Prostate gland (tissue), 2 donors: ENCODE data around the gene SLC35D2. TPM values are rescaled to one million over a fixed set of nuclear protein-coding genes. Genes with fewer than 3 reads are reported as not detected.

Experiments
- DNase-seq: peaks from one replicate; pipeline ENCODE4 v3.0.0-alpha.2; 2019; ENCODE audit warnings: low spot score
- H3K27ac ChIP-seq, 2 donors: fragments of 200-600 bp; sonication (generic); 2 replicates each; pipeline ENCODE4 v1.5.1; 2017 to 2019
- H3K27me3 ChIP-seq: fragments of 200-600 bp; sonication (generic); replicated peaks from 2 replicates; pipeline ENCODE4 v1.5.1; 2019; ENCODE audit not compliant: insufficient read depth
- H3K36me3 ChIP-seq, 2 donors: fragments of 200-600 bp; sonication (generic); 1 replicate in 1 of 2; 2 replicates in 1 of 2; pipeline versions ENCODE4 v1.5.1 to v1.8.1; 2017 to 2019
- H3K4me1 ChIP-seq: fragments of 200-600 bp; sonication (generic); replicated peaks from 2 replicates; pipeline ENCODE4 v1.5.1; 2019
- H3K4me3 ChIP-seq, 2 donors: fragments of 200-600 bp; sonication (generic); 2 replicates each; pipeline ENCODE4 v1.5.1; 2017 to 2019
- H3K9me3 ChIP-seq: fragments of 200-600 bp; sonication (generic); 2 replicates; pipeline ENCODE4 v1.5.1; 2017
- POLR2A ChIP-seq: fragments of 450-650 bp; IDR thresholded peaks from one replicate; pipeline ENCODE4 v1.6.1; 2016; ENCODE audit warnings: antibody characterized with exemption, mild to moderate bottlenecking
- POLR2AphosphoS5 ChIP-seq: sonication (generic); formaldehyde crosslinking; IDR thresholded peaks from one replicate; pipeline ENCODE4 v1.6.1; 2017; ENCODE audit warnings: antibody characterized with exemption
- WGBS: methylation state at CpG from one replicate; pipeline ENCODE4 v1.1.5; 2018; 5-methylcytosine and 5-hydroxymethylcytosine counted together
- intact Hi-C: fragments of 100-400 bp; cut with DNase I; formaldehyde crosslinking; loops from one replicate; pipeline ENCODE4 v1.14.2; 2022
- total RNA-seq, 2 donors: library from RNA; depleted of rRNA; stranded (reverse); fragments of >200 nt; gene quantifications; one replicate each; pipeline ENCODE4 v1.1.0, GENCODE V29; 2016
- TF ChIP-seq, protein P1 (sequence below), 4 experiments: fragments of 200-600 bp in 2 of 4; fragments of 450-650 bp in 2 of 4; sonication (generic) in 2 of 4; IDR thresholded peaks; 1 replicate in 3 of 4; 2 replicates in 1 of 4; pipeline ENCODE4 v1.5.1; 2016 to 2019; ENCODE audit warnings: antibody characterized with exemption in 4 of 4, mild to moderate bottlenecking in 2 of 4, moderate library complexity in 2 of 4

The SLC35D2 gene
- total RNA-seq, 2 donors from 2014 or later = 27.4 to 29.7 TPM

- H3K9me3 ChIP-seq = no peaks in the 10 kb centered on the region
- H3K36me3 ChIP-seq = no peaks in the 10 kb centered on the region
- 43% methylated on average over 5 of the region's 5 CpGs for WGBS
- no peaks in the 10 kb centered on the region for H3K4me1 ChIP-seq
- TF ChIP-seq POLR2A = no peak
- peak; percentile 57 for TF ChIP-seq POLR2AphosphoS5
- peak; percentile 29 for DNase-seq
- H3K4me3 ChIP-seq = no peak overlapping the region
- intact Hi-C loops = no loop called here
- peak overlapping the region; percentile 17 to 54 for H3K27ac ChIP-seq
- no peaks in the 10 kb centered on the region for H3K27me3 ChIP-seq
Measured at GRCh38 chr9:96391021-96391765, 7.7 kb upstream of the SLC35D2 start.

DNA sequence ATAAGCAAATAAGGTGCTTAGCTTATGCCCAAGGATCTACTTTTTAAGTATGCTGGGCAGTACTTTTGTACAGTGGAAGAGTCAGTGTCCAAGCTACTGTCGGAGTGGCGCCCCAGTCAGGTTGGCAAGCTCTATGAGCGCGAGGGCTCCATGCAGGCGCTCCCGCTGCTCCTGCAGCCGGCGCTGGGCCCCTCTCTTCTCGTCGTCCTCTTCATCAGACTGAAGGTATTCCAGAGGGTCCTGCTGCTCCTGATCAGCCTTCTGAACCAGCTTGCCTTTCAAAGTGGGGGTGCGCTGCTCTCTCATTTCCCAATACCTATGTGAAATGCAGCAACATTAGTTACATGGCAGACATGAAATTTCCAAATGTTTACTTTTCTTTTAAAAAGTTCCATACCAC lies 4.6 kb upstream of the SLC35D2 start:
- H3K4me1 ChIP-seq = no peaks in the 10 kb centered on the region
- intact Hi-C loops = no loop called here
- no peaks in the 10 kb centered on the region for H3K9me3 ChIP-seq
- H3K4me3 ChIP-seq = no peak overlapping the region
- H3K27me3 ChIP-seq = no peaks in the 10 kb centered on the region
- no peak overlapping the region for H3K27ac ChIP-seq
- 95% methylated on average over 11 of the region's 11 CpGs for WGBS
- TF ChIP-seq POLR2A (no peak), POLR2AphosphoS5 (no peak)
- TF ChIP-seq, protein P1, sequence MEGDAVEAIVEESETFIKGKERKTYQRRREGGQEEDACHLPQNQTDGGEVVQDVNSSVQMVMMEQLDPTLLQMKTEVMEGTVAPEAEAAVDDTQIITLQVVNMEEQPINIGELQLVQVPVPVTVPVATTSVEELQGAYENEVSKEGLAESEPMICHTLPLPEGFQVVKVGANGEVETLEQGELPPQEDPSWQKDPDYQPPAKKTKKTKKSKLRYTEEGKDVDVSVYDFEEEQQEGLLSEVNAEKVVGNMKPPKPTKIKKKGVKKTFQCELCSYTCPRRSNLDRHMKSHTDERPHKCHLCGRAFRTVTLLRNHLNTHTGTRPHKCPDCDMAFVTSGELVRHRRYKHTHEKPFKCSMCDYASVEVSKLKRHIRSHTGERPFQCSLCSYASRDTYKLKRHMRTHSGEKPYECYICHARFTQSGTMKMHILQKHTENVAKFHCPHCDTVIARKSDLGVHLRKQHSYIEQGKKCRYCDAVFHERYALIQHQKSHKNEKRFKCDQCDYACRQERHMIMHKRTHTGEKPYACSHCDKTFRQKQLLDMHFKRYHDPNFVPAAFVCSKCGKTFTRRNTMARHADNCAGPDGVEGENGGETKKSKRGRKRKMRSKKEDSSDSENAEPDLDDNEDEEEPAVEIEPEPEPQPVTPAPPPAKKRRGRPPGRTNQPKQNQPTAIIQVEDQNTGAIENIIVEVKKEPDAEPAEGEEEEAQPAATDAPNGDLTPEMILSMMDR (IDR thresholded peaks at IDR 0.05) = no peak
- DNase-seq = no peak
- H3K36me3 ChIP-seq = no peaks in the 10 kb centered on the region

- no peaks in the 10 kb centered on the region for H3K4me1 ChIP-seq
- H3K4me3 ChIP-seq = no peak overlapping the region
- DNase-seq = no peak
- H3K9me3 ChIP-seq = no peaks in the 10 kb centered on the region
- TF ChIP-seq POLR2A (no peak), POLR2AphosphoS5 (no peak)
- TF ChIP-seq, protein P1 (IDR thresholded peaks at IDR 0.05) = no peak
- H3K27me3 ChIP-seq = no peaks in the 10 kb centered on the region
- no peak overlapping the region for H3K27ac ChIP-seq
- intact Hi-C loops = no loop called here
- no peaks in the 10 kb centered on the region for H3K36me3 ChIP-seq
Measured at GRCh38 chr9:96386157-96386556, 2.6 kb upstream of the SLC35D2 start.

GRCh38 chr9:96382839-96383164 lies 709 bp downstream of the SLC35D2 start:
- WGBS = 32% methylated on average over 7 of the region's 7 CpGs
- H3K4me1 ChIP-seq = no peaks in the 10 kb centered on the region
- no peak for DNase-seq

DNA sequence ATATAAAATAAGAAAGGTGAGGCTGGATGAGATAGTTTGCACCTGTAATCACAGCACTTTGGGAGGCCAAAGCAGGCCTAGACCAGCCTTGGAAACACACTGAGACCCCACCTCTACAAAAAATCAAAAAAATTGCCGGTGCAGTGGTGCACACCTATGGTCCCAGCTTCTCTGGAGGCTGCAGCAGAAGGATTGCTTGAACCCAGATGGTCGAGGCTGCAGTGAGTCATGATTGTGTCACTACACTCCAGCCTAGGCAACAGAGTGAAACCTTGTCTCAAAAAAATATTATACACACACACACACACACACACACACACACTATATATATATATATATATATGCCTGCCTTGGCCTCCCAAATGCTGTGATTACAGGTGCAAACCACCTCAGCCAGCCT lies 1.3 kb downstream of the SLC35D2 start:
- no peaks in the 10 kb centered on the region for H3K27me3 ChIP-seq
- no peaks in the 10 kb centered on the region for H3K36me3 ChIP-seq
- no peak overlapping the region for H3K4me3 ChIP-seq
- no peak for TF ChIP-seq POLR2AphosphoS5
- TF ChIP-seq, protein P1 (IDR thresholded peaks at IDR 0.05) = no peak
- no peak for TF ChIP-seq POLR2A
- intact Hi-C loops = loop anchor here (2.0 kb wide), 1 partner anchor 35 kb away; no protein-coding TSS in a partner anchor
- H3K9me3 ChIP-seq = no peaks in the 10 kb centered on the region
- no peak for DNase-seq
- 85% methylated on average over 2 of the region's 2 CpGs for WGBS
- H3K27ac ChIP-seq = no peak overlapping the region
- no peaks in the 10 kb centered on the region for H3K4me1 ChIP-seq

More at GRCh38 chr9:96382839-96383164, 709 bp downstream of the SLC35D2 start:
- intact Hi-C loops = loop anchor here (2.0 kb wide), 1 partner anchor 34 kb away; no protein-coding TSS in a partner anchor
- H3K27ac ChIP-seq = peak overlapping the region; percentile 78 to 87
- no peaks in the 10 kb centered on the region for H3K9me3 ChIP-seq
- TF ChIP-seq POLR2A (no peak), POLR2AphosphoS5 (no peak)
- TF ChIP-seq, protein P1 (IDR thresholded peaks at IDR 0.05) = no peak
- no peaks in the 10 kb centered on the region for H3K27me3 ChIP-seq
- no peaks in the 10 kb centered on the region for H3K36me3 ChIP-seq
- H3K4me3 ChIP-seq = peak overlapping the region; percentile 59 to 85
